NCI-H2029 treated with DMSO at 0.1 percent for 48 hours (cell line): ENCODE data around the gene HELB.
"Not testable (repeated sequence)": the region's sequence is repeated elsewhere in the genome, so short reads cannot be mapped to it uniquely, and the experiment has no call there.

Experiments used
- DNase-seq: peaks from one replicate; lab custom pipeline; 2025; lab: John Stamatoyannopoulos, UW

The HELB gene

DNA sequence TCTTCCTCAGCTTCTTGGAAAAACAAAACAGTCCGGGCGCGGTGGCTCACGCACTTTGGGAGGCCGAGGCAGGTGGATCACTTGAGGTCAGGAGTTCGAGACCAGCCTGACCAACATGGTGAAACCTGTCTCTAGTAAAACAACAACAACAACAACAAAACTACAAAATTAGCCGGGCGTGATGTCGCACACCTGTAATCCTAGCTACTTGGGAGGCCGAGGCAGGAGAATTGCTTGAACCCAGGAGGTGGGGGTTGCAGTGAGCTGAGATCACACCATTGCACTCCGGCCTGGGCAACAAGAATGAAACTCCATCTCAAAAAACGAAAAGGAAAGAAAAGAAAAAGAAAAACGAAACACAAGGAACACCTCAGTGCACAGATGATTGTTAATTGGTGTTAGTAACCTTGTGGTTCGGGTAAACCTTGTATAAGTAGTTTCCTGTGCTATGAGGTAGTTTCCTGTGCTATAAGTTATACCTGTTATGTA is 1.1 kb downstream of the HELB start:
- DNase-seq, result not testable (repeated sequence)

DNA sequence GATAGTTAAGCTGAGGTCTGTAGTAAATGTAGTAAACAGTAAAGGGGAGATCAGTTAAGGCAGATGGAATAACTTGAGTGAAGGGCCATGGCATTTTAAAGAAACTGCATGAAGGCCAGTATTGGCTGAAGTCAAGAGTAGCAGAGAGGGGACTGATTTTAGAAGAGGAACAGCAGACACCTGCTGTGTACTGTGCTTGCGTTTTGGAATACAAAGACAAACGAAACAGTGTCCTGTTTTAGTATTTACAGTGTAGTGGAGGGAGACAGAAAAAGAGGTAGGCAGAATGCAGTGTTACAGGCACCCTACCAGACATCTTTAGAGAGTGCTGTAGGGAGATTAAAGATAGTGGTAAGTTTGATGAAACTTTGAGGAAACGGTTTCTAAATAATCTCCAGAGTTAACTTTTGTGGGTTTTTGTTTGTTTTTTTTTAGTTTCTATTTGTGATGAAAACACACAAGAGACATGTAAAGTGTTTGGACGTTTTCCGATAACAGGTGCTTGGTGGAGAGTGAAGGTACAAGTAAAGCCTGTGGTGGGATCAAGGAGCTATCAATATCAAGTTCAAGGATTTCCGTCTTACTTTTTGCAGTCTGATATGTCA is 2.1 kb downstream of the HELB start:
- DNase-seq, result no peak

GRCh38 chr12:66309606-66310005 is 7.3 kb downstream of the HELB start:
- DNase-seq, result no peak

- no peak for DNase-seq
Observed at GRCh38 chr12:66312189-66312588, 9.9 kb downstream of the HELB start.

DNA sequence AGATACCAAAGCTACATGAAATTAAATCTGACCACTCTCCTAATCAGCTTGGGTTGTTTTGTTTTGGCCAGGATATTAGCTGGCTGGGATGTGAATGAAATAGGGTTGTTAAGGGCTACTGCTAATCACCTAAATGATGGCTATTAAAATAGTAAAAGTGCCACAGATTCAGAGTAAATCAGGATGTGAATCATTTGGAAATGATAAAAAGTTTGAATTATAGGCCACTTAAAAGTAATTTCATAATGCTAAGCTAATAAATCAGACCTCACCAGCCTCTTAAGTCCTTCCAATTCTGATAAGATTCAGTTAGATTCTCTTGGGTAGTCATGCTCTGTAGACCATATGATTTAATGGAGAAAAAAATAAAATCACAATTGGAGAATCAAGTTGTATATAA is 12.0 kb downstream of the HELB start:
- no peak for DNase-seq

DNA sequence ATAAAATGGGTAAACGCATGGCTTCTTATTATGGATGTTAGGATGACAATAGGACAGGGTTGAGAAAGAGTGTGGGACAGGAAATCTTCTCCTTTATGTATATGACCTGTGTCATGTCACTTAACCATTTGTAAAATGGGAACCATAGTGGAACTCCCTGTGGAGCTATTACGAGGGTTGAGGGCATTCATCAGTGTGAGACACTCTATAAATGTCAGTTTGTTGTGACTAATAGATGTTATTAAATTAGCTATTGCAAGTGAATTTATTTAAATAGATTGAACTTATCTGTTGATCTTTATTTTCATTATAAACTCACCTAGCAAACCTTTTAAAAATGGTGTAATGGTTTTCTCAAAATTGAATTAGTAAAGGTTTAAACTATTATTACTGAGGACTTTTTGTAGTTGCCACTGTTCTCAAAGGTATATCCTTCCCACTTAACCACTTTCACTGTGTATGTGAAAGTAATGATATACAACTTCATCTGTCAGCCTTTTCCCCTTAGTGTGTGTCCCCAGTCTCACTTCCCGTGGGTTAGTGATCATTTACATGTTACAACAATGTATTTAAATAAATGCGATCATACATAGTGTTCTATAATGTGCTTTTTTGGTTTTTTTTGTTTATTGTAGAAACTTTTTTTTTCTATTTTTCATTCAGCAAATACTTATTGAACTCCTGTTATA is 17.1 kb downstream of the HELB start:
- no peak for DNase-seq

- DNase-seq, result no peak
Observed at GRCh38 chr12:66320996-66321395, 18.7 kb downstream of the HELB start.

GRCh38 chr12:66321435-66321834 is 19.1 kb downstream of the HELB start:
- DNase-seq, result no peak

DNA sequence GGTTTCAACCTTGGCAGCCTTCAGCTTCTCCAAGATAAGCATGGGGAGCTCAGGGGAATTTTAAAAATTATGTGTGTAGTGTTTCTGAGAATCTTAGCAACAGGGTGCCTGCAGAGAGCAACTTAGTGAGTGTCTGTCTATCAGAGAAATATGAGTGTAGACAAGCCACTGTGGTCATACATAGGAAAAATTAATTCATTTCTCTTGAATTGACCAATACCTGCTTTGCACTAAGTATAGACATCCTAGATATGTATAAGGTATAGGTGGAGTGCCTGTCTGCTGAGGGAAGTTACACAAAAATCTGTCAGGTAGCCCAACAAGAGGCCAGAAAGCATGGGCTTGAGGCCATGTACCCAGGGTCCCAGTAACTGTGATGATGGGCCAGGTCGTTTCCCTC is 20.7 kb downstream of the HELB start:
- DNase-seq, result no peak

DNA sequence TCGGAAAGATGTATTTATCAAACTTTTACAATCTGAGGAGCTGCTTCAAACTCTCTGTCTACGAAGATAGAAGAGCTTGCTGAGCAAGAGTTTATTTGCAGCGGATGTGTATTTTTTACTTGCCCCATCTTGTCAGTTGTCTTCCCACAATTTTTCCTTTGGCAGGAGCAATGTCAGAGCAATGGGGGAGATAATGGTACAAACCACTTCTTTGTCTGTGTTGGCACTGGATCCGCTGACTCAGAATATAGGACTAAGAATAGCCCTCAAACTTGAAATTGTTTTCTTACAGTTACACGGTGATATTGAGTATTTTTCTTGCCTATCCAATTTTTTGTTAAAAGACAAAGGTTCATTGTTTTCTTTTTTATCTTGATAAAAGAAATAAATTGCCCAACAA is 27.6 kb downstream of the HELB start:
- DNase-seq, result no peak

DNA sequence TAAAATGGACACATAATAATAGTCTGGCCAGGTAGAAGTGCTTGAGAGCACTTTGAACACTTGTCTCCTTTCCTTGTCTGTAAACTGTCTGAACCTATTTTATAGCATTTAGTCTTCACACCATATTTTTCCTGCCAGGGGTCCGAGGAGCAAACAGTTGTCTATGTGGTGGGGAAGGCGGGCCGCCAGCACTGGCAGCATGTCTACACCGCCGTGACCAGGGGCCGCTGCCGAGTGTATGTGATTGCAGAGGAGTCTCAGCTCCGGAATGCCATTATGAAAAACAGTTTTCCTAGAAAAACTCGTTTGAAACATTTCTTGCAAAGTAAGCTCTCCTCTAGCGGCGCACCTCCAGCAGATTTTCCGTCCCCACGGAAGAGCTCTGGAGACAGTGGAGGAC is 28.7 kb downstream of the HELB start:
- no peak for DNase-seq

DNA sequence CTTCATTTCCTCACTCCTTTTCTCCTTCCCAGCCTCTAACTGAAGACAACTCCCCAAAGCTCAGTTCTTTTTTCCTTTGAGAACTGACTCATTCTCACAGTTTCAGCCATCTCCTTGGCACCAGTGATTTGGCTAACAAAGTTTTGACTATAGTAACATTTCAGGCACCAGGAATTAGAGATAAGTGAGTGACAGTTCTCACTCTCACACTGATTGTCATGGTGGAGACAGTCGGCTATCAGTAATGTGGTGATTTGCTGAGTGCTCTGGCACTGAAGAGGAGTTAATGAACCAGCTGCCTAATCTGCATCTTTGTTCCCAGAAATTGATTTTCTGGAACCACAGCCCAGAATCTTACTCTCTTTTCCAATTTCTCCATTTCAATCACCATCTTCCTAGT is 29.5 kb downstream of the HELB start:
- no peak for DNase-seq

GRCh38 chr12:66335746-66336145 is 33.5 kb downstream of the HELB start:
- no peak for DNase-seq

DNA sequence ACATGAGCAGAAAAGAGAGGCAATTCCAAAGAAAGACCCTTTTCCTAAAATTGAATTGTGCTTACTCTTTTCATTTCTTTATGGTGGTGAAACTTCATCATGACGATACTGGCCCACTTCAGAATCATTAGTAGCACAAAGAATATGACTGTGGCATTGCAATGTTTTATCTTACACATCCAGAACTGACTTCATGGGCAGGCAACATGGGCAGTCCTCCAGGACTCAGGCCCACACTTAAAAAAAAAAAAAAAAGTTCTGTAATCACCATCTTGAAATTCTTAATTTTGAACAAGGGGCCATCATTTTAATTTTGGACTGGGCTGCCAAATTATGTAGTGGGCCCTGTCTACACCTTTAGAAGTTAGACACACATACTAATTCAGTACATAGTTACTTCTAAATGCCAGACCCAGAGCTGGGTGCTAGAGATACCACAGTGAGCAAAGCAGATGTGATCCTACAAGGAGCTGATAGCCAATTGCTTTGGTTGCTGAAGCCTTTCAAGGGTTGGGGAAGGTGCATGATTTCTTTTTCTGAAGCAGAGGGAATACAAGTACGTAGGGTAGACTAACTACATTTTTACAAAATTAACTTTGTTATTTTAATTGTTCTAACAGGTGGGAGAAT is 35.2 kb downstream of the HELB start:
- no peak for DNase-seq

GRCh38 chr12:66340131-66340530 is 37.8 kb downstream of the HELB start:
- no peak for DNase-seq

- DNase-seq, result no peak
Observed at GRCh38 chr12:66341126-66341525, 38.8 kb downstream of the HELB start.

GRCh38 chr12:66345212-66345611 is 42.9 kb downstream of the HELB start:
- no peak for DNase-seq

- DNase-seq, result no peak
Observed at GRCh38 chr12:66345956-66346355, 43.7 kb downstream of the HELB start.

DNA sequence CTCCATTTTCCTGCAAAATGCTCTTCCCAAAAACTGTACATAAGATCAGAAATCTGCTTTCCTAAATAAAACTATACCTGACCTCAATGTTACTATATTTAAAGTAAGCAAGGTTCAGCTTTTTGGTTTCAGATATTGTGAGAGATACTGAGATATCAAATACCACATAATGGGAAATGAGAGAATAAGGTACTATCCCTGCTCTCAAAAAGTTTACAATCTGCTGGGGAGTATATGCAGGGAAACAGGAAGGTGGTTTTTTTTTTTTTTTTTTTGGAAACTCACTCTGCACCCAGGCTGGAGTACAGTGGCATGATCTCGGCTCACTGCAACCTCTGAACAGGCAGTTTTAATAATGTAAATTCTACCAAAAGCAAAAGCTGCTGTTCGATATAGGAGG is 49.0 kb downstream of the HELB start:
- no peak for DNase-seq

DNA sequence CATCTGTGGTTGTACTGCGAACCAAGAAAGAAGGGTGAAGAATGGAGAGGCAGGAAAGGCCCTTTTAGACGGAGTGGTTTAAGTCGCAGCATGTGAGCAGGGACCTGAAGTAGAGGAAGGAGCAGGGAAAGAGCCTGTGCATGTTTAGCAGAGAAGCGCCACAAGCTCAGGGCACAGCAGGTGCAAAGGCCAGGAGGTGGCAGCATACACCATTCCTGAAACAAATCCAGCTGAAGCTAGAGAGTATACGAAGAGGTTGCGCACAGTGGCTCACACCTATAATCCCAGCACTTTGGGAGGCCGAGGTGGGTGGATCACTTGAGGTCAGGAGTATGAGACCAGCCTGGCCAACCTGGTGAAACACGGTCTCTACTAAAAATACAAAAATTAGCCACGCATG is 49.9 kb downstream of the HELB start:
- no peak for DNase-seq

DNA sequence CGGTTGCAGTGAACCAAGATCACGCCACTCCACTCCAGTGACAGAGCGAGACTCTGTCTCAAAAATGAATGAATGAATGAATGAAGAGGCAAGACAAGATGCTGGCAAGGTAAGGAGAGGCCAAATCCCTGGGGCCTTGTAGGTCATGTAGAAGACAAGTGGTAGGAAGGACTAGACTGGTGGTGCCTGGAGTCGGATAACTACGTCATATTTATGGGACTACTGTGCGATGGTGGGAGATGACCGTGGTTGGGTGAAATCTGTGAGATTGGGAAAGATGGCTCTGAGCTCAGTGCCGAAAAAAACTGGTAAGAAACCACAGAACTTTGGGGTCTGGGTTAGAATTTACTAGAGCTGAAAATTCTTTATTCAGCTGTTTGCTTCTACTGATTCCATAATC is 50.6 kb downstream of the HELB start:
- no peak for DNase-seq

- DNase-seq, result no peak
Observed at GRCh38 chr12:66354291-66354690, 52.0 kb downstream of the HELB start.

GRCh38 chr12:66359300-66359699 is 57.0 kb downstream of the HELB start:
- DNase-seq, result no peak

DNA sequence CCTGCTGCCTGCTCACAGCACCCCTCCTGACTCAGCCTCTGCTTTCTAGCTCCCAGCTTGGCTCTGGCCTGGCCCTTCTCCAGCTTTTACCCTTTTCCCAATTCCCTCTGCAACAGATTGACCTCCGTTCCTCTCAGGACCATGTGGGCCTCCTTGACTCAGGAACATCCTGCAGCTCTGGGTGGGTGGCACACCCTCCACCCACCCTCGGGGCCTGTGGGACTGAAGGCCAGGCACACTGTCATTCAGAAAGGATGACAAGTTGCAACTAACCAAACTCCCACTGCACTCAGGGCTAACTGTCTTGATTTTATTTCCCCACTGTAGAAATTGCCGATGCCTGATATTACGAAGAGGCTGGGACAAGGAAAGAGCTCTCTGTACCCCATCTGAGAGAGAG is 59.4 kb downstream of the HELB start:
- no peak for DNase-seq
